HG03196 (cell line): ENCODE results near the gene VAV2.

Experiments used
- ATAC-seq: cut with Tn5 transposase; IDR thresholded peaks from one replicate; pipeline ENCODE4 v1.9.1; 2021; ENCODE audit not compliant: unreplicated experiment

The VAV2 gene

DNA sequence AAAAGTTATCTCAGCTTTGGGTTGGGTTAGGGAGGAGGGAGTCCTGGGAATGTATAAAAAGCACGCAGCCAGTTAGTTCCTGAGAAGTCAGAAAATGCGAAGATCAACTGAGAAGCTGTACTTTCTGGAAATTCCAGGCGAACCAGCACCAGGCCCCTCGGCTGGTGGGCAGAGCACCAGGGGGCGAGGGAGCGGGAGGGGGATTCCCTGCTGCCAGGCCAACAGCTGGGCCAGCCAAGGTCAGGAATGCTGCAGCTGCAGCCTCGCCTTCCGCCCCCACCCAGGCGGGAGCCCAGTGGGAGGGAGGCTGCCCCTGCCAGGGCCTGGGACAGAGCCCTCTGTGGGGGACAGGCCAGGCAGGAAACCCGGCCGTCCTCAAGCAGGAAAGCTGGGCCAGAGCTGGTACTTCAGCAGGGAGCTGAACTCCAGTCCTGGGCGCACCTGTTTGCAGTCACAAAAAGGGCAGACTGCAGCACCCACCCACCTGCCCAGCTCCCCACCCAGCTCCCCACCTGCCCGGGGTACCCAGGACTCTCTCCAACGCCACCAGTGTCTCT lies 35.5 kb downstream of the VAV2 start:
- ATAC-seq, result no peak

DNA sequence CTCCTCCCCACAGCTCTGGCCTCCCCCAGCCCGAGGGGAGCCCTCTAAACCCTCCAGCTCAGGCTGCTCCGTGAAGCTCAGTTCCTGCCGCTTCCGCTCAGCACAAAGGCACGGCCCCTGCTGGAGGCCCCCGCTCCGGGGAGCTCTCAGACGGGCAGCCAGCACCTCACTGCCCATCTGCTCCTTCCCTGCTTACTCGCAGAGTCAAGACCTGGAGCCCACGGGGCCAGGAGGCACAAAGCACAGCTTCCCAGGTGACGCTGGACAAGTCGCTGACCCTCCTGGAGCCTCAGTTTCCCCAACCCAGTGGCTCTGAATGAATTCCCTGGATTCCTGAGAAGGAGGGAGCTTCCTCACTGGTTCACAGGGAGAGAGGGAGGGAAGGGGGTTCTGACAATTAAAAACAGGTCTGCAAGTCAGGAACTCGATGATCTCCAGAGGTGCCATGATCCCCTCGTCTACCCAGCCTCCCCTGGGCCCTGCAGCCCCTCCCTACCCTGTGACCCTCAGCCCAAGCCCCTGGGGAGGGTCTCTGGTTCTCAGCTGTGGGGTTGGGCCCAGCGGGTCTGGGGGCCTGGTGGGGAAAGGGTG lies 36.2 kb downstream of the VAV2 start:
- ATAC-seq, result no peak

DNA sequence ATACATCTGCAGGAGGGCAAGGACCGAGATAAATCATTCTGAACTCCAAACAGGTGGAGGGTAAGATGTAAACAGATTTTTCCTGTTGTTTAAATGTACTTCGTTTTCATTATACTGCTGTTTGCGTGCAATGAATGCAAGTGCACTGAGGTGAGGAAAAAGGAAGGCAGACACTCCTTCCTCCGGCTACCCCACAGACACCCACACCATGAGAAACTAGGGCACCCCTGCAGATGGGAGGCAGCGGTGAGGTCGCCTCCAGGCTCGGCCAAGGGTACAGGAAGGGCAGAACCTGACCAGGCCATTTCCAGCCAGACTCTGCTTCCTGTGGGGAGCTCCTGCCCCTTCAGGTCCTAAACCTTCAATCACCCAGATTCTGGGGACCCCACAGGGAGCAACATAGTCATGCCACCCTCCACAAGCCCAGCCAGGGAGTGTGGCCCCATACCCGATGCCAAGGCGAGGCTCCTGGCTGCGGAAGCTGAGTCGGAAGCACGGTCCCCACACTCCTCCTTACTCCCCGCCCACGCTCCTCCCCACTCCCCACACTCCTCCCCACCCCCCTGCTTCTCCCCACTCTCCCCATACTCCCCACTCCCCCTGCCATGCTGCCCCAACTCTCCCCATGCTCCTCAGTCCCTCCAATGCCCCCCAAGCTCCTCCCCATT lies 37.1 kb downstream of the VAV2 start:
- peak; percentile 30 for ATAC-seq

DNA sequence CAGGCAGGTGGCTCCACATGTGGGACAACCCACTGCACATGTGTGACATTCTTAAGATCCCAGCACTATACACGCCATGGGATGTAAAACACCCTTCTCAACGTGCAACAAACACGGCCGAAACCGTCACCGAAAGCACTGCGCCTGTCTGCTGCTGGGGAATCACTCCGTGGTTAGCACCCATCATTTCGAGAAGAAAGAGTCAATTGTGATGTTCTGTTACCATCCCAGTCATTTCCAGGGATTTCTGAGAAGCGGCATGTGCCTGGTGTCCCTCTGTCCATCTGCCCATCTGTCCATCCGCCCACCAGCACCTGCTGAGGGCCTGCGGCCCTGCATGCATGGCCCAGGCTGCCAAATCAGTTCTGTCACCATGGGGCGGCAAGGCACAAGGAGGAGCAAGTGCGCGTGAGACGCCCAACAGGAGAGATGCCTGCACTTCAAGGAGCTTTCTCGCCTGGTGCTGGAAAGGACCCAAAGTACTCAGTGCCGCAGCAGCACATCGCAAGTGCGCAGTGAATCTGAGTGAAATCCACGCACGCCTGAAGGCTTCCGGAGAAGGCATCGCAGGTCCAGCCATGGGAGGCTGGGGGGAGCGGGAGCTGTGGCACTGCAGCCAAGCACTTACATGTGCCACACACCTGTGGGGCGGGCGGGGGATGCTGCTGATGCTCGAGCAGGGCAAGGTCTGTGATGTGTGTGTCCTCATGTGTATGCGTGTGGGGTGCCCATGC lies 38.0 kb downstream of the VAV2 start:
- ATAC-seq, result no peak

DNA sequence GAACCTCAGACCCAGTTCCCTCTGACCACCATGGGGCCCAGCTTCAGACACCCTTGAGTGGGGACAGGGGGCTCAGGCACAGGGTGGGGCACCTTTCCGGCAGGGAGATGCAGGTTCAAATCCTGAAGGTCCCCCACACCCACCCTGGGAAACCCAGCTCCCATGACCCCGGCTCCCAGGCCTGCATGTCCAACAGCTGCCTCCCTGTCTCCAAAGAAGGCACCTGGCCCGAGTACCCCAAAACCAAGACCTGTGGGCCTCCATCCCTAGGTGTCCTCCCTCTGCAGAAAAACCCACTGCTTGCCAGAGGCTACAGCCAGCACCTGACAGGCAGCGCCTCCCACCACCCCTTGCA lies 38.5 kb downstream of the VAV2 start:
- ATAC-seq, result no peak

DNA sequence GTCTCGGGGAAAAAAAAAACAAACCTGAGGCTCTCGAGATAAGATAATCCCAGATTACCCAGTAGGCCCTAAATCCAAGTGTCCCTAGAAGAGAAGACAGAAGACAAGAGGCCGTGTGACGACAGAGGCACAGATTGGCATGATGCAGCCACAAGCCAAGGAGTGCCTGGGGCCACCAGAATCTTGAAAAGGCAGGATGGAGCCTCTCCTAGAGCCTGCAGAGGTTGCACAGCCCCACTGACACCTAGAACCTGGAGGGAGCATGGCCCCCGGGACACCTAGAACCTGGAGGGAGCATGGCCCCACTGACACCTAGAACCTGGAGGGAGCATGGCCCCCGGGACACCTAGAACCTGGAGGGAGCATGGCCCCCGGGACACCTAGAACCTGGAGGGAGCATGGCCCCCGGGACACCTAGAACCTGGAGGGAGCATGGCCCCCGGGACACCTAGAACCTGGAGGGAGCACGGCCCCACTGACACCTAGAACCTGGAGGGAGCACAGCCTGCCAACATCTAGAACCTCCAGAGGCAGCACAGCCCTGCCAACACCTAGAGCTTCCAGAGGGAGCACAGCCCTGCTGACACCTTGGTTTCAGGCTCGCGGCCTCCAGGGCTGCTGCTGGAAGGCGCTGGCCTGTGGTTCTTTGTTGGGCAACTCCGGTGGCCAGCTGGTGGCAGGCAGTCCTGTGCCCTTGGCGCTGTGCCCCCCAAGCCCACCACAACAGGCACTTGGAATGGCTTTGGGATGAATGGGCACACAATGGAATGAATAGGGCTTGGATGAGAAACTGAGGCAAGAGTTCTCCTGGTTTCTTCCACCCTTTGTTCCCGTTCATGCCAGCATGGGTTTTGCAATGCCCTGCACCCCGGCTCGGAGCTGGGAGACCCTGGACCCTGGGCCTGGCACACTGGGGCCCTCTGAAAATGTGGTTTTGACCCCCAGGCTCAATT lies 39.2 kb downstream of the VAV2 start:
- ATAC-seq, result no peak

DNA sequence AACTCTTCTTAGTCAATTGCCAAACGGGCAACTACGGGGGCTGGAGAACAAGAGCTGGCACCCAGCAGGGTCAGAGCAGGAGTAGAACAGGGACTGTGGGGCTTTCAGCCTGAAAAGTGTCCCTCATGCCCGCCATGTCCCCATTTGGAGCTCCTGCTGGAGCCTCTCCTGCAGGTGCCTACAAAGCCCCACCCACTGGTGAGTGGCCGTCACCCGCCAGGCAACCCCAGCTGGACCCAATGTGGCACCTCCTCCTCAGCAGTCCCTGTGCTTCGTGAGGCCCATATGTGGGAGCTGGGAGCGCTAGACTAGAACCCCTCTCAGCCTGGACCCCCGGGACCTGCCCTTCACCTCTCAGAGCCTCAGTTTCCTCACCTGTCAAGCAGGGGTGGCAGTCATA lies 40.9 kb downstream of the VAV2 start:
- no peak for ATAC-seq

DNA sequence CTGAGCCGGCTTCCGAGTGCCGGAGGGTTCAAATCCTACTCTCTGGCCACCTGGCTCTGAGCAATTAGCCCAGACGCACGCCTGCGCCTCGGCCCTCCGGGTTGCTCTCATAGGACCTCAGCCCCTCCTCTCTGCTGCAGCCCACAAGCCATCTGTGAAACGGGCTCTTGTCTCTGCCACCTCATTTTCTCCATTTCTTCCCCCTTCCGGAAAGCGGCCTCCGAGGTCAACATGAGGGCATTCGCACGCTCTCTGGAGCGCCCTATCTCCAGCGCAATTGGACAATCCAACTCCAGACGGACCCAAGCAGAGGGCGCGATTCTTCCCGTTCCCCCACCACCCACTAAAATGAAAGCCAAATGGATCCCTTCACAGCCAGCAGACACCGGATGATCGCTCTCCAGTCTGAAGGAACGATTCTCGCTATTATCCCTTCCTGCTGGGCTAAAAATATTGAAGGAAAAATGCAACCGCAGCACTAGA lies 41.5 kb downstream of the VAV2 start:
- no peak for ATAC-seq

DNA sequence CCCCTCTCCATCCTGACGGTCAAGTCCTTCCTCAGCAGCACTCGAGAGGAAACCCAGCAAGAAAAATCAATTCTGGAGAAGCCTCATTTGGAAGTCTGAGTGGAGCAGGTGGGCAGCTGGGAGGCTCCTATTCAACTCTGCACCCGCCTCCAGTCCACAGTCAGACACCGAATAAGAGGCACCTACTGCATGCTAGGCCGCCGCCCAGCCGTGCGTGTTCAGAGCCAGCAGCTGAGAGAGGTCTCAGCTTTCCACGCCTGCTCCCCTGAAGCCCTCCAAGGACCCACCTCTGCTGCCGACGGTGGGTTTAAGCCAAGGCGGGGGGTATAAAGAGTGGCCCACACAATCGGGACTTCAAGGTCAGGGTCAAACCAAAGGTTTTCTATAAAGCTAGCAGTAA lies 41.9 kb downstream of the VAV2 start:
- ATAC-seq, result no peak

DNA sequence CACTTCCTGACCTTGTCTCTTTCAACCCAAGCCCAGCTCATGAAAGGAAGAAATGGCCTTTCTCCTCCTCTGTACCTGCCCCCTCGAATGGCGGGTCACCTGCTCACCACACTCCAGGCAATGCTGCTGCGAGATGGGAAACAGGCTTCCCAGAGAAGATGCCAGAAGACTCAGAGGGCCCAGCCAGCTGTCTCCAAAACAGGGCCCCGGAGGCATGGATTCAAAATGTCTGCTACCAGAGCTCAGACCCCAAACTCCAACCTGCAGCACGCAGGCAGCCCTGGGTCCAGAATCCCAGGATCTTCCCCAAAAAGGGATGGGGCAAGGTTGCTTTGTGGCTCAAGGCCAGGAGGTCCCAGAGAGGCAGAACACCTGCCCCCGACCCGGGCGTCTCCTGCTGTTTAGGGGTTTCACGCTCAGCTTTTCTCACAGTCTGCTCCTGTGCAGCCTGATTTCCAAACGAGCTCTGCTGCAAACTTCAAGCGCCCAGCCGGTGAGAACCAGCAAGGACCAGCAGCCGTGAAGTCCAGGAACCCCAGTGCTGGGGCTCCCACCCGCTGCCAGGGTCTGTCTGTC lies 42.5 kb downstream of the VAV2 start:
- no peak for ATAC-seq

DNA sequence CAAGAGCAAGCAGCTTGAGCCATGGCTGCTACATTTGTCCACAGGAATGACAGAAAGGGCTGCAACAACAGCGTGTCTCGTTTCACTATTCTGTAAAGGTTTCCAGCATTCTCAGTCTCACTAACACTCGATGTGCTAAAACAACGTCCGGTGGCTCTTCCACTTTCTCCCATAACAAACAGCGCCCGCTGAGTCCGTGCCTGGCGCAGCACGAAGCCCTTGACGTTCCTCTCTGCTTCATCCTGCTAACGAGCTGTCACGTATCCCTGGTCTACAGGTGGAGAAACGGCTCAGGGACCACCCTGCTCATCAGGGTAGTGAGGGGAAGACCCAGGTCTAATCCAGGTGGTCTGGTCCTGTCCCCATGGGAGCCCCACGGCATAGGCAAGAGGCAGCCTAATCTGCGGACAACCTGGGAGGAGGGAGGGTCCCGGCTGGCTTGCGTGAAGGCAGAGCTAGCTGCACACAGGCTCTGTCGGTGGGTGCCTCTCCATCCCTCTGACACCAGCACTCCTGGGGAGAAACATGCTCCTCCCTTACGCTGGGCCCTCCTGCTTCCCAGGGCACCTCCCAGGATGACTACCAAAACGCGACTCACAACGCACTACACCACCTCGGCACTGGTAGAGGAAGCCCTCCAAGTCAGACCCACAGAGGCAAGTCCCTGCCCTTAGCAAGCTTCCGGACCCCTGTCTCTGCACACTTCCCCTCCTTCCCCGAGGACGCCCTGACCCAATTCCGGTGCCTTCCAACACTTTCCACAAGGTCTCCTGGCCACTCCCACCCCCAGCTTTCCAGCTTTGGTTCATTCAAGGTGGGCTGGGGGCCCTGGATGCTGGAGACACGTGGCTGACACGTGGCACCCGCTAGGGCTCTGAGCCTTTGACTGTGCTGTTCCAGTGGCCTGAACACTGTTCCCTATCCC lies 43.3 kb downstream of the VAV2 start:
- no peak for ATAC-seq

DNA sequence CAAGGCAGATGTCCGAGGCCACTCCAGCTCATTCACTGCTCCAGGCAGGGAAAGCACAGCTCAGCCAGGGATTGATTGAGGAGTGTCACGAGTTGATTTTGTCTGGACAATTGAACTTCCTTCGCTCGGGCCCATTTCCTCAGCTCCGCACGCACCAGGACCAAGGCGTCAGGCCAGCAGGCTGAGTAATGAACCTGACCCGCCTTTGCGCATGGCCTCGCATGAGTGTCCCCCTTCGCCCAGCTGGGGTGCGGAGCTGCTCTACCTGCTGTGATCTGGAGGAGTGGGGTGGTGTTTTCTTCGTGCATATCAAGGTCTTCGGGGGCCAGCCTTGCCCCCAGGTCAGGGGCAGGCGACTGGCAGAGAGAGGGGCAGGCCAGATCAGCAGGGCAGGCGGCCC lies 44.0 kb downstream of the VAV2 start:
- ATAC-seq, result no peak

DNA sequence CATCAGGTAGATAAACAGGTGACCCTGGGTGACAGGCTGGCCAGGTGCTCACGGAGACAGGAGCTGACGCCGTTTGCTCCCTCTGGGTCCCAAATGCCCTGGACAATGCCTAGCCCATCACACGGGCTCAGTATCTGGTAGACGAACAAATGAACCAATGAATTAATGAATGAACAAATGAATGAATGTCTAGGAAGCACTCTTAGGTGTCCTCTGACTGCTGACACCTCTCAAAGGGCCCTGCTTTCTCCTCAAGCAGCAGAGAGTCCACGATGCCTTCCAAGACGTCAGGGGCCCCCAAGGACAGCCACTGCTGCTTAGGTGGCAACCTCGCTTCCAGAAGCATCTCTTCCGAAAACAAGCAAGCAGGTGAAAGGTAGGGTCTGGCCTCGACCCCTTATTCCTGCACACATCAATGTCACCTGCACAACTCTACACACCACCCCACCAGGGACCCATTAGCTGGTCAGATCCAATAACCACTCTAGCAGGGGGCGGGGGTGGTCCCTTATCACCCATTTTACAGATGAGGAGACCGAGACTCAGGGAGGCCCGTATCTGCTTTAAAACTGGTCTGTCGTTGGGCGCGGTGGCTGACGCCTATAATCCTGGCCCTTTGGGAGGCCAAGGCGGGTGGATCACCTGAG lies 45.2 kb downstream of the VAV2 start:
- no peak for ATAC-seq

DNA sequence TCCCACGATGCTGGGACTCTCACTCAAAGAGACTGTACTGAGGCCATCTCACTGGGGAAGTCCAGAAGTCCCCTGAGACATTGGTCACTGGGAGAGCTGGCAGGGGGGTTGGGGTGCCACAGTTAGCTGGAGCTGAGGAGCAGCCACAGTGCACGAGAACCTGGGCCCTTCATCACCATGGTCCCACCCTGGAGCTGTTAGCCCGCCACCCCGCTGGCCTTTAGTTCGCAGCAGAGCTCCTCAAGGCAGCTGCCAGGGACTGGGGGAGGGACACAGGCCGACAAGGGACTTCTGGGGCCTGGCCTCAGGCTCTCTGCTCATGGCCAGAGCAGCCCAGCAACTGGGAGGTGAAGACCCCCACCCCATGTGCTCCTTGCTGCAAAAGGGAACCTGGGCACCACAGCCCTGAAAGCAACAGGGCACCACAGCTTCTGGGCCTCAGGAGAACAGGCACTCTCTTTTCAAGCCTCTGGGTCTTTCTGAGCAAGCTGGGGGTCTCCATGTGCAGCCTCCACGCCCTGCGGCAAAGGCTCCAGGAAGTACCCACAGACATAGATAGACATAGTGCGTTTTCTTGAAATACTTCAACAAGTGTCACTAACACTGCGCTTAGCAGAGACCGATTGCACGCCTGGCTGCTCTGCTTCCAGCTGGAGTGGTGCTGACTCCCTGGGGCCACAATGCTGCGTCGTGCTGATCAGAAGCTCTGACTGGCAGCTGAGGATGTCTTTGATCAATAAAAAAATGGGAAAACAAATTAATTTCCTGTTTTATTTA lies 46.0 kb downstream of the VAV2 start:
- ATAC-seq, result peak; percentile 41

DNA sequence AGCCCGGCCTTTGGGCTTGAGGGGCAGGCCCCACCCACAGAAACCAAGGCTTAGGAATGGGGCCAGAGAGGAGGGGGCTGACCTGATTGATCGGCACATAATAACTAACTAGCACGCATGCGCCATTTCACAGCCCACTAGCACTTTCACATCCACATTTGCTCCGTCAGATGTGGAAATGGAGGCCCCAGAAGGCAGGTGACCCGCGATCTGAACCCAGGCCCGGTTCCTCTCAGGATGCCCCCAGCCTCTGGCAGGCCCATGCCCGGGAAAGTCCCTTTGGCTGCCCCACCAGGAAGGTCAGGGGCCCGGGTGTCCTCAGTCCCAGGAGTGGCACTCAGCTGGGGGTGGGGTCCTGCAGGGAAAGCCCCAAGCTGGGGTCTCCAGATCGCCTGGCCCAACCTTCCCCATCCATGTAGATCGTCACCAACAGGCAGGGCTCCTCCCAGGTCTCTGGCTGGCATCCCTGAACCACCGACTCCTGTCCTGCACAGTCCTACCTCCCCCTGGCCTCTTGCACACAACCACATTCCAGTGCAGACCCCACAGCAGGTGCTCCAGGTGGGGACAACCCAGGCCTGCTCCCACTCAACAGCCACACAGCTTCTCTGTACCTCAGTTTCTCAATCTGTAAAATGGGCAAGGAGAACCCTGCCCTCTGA lies 46.7 kb downstream of the VAV2 start:
- peak; percentile 49 for ATAC-seq

DNA sequence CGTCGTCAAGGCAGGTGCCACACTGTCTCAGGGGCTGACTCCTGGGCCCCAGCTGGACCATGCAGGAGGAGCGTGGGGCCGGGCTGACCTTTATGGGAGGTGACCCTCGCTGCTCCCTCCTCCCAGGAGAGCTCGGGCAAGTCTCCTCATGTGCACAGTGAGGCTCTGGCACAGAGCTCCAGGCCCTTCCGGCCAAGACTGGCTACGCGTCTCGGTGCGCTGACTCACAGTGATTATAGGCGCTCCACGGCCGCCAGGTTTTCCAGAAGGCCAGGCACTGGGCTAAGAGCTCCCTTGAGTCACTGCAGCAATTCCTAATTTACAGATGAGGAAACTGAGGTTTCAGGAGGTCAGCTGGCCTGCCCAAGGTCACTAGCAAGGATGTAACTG lies 47.4 kb downstream of the VAV2 start:
- ATAC-seq, result no peak

DNA sequence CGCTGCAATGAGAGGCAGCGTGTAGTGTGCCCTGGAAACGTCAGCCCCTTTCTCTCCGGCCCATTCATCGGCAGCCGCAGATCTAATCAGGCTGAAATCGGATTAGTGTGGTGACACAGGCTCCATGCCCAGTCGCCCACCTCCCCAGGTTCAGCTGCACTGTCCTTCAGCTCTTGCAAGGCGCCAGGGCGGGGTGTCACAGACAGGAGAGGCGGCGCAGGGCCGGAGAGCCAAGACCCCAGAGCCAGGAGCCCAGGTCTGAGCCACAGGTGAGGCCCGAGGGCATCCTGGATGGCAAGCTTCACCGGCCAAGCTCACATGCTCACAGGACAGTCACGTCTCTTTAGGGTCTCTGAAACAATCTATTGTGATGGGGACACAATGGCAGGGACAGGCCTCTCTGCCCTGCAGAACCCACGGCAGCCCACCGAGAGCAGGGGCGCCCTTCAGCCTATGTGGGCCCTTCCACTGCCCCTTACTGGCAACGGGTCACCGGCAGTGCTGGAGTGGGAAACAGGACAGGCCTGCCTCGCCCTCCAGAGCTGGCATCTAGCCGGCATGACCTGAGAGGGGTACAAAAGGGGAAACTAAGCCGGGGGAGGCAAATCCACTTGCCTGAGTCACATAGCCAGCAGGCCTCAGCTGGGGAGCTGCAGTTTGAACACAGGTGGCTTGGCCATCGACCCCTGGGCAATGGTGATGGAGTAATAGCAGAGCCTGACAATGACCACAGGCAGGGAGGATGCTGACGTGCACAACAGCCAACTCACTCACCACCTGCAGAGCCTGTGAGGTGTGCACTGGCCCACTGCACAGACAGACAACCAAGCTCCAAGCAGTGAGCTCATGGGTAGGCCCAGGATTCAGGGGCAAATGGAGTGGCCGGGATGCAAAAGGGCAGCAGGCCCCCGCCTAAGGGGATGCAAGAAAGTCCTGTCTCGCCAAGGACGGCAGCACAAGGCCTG lies 48.1 kb downstream of the VAV2 start:
- ATAC-seq, result no peak
